HUES6 (cell line): ENCODE measurements around the gene GPATCH8.

Experiments used
- H3K27ac ChIP-seq: 2 replicates; pipeline ENCODE4 v1.7.0; 2013; ENCODE audit warnings: low read depth, mild to moderate bottlenecking, low read length, inconsistent platforms
- H3K27me3 ChIP-seq: 2 replicates; pipeline ENCODE4 v1.6.1; 2013; ENCODE audit warnings: low read length; ENCODE audit not compliant: control insufficient read depth, insufficient read depth
- H3K36me3 ChIP-seq: 2 replicates; pipeline ENCODE4 v1.6.1; 2013; ENCODE audit warnings: low read length; ENCODE audit not compliant: control insufficient read depth, insufficient read depth
- H3K4me1 ChIP-seq: 2 replicates; pipeline ENCODE4 v1.6.1; 2013; ENCODE audit warnings: low read length; ENCODE audit not compliant: control insufficient read depth, insufficient read depth
- H3K4me3 ChIP-seq: 2 replicates; pipeline ENCODE4 v1.5.1; 2013; ENCODE audit warnings: low read depth, low read length
- H3K9ac ChIP-seq: one replicate; pipeline ENCODE4 v1.6.1; 2013; ENCODE audit warnings: mild to moderate bottlenecking, low read length
- H3K9me3 ChIP-seq: 2 replicates; pipeline ENCODE4 v1.6.1; 2013; ENCODE audit warnings: low read depth, low read length; ENCODE audit not compliant: control insufficient read depth, insufficient read depth

GPATCH8 gene

DNA sequence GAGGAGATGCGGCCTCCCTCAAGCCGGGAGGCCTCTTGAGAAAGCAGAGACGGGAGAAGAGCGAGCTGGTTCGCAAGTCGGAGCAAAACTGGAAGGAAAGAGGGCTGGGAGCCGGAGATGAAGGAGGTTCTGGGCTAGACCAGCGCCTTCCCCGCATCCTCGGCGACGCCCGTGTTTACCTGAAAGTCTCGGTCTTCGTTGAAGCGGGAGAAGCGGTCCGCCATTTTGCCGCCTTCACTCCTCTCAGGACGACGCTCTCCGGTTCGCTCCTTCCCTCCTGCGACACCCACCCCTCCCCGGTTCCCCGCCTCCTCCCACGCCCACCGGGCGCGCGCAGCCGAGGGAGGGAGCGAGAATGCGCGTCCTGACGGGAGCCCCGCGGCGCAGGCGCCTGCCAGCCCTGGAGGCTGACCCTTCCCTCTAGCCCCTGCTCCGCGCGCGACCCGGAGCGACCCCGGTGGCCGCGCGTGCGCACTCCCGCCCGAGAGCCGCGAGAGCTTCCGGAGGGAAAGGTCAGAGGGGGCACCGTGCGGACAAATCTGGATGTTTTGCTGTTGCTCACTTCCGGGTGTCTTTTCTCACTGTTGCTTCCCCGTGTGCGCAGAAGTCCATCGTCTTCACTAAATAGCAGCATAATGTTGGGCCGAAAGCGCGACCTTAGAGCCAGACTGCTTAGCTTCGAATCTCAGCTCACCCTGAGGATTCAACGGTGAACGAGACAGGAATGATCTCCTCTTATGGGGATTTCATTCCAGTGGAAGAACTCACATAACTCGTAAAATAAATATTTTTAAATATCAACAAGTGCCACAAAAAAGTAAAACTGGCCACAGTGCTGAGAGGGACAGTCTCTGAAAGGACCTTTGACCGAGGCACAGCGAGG lies at the start of gene GPATCH8:
Gene GPATCH8 (minus strand): TSS at position 260 of the 883 bp plus-strand sequence. CDS start 36 bp downstream, at position 224.
- H3K9me3 ChIP-seq = no peaks in the 10 kb centered on the region
- H3K9ac ChIP-seq = peak within 1 kb of the TSS; percentile 92
- peak within 1 kb of the TSS; percentile 94 for H3K27ac ChIP-seq
- peaks cover 12% of the 10 kb centered on the region for H3K4me1 ChIP-seq
- H3K4me3 ChIP-seq = peak within 1 kb of the TSS; percentile 96
- no peaks in the 10 kb centered on the region for H3K27me3 ChIP-seq
- no peaks in the 10 kb centered on the region for H3K36me3 ChIP-seq

DNA sequence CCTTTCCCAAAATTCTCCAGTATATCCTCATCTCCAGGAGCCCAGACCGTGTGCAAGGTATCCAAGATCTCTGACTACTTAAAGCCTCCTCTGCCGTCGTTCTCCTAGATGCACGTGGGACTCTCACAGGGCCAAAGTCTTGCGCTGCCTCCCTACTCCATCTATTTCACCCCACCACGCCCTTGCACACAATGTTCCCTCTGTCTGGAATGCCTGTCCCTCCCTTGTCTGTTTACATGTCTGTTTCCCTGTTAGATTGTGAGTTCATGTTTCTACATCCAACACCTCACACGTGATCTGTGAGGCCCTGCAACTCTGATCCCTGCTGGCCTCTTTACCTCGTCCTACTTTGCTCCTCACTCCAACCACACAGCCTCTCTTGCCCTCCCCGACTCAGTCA lies 49.2 kb upstream of the GPATCH8 start:
- H3K9ac ChIP-seq = no peak overlapping the region
- peaks cover 49% of the 10 kb centered on the region for H3K27me3 ChIP-seq
- H3K4me3 ChIP-seq = no peak overlapping the region
- H3K4me1 ChIP-seq = peaks cover 41% of the 10 kb centered on the region
- H3K36me3 ChIP-seq = no peaks in the 10 kb centered on the region
- no peak overlapping the region for H3K27ac ChIP-seq
- H3K9me3 ChIP-seq = no peaks in the 10 kb centered on the region

DNA sequence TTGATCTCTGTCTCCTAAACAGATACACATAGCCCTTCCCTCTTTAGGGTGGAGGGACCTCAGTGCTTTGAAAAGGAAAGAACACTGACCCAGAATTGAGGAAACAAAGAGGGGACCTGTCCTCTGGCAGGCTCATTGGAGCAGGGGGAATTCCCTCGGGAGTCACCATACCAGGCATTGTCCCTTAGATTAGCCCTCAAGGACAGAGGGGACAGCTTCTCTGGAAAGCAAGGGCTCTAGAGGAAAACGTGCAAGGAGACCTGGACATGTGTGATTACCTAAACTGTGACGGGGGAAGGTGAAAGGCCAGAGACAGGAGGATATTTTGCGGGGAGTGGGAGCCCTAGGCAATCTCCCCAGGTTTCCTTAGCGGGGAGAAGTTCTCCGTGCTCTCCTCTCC lies 46.5 kb upstream of the GPATCH8 start:
- H3K9me3 ChIP-seq = 0 out of 2 replicates have a peak, but pooled peaks cover 2% of the 10 kb centered on the region
- H3K36me3 ChIP-seq = no peaks in the 10 kb centered on the region
- no peak overlapping the region for H3K9ac ChIP-seq
- H3K27me3 ChIP-seq = peaks cover 72% of the 10 kb centered on the region
- H3K4me3 ChIP-seq = no peak overlapping the region
- H3K27ac ChIP-seq = no peak overlapping the region
- H3K4me1 ChIP-seq = peaks cover 41% of the 10 kb centered on the region

DNA sequence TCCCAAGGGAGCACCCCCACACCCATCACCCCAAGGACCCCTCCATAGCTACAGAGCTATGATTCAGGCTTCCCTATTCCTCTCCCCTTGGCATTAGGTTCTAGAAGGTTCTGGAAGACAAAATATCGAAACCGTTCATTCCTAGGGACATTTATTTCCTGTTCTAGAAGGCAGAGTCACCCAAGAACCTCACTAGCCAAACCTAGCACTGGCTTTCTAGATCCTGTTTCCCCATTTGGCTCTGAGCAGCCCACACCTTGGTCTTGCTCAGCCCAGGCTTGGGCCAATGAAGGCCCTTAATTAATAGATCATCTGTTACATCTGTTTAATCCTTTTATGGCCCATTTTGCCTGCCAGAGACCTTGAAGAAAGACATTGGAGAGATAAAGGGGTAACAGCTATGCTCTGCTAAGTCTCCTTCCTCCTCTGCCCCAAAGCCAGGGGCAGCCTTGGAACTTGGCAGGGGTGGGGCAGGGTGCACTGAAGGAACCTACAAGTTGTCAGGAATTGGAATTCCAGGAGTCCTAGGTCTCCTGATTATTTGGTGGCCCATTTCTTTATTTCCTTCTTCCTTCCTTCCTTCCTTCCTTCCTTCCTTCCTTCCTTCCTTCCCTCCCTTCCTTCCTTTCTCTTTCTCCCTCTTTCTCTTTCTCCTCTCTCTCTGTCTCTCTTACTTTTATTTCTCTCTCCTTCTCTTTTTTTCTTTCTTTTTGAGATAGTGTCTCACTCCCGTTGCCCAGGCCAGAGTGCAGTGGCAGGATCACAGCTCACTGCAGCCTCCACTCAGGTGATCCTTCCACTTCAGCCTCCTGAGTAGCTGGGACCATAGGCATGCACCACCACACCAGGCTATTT lies 45.4 kb upstream of the GPATCH8 start:
- Histone ChIP-seq H3K36me3 (no peaks in the 10 kb centered on the region), H3K4me1 (peaks cover 52% of the 10 kb centered on the region)

DNA sequence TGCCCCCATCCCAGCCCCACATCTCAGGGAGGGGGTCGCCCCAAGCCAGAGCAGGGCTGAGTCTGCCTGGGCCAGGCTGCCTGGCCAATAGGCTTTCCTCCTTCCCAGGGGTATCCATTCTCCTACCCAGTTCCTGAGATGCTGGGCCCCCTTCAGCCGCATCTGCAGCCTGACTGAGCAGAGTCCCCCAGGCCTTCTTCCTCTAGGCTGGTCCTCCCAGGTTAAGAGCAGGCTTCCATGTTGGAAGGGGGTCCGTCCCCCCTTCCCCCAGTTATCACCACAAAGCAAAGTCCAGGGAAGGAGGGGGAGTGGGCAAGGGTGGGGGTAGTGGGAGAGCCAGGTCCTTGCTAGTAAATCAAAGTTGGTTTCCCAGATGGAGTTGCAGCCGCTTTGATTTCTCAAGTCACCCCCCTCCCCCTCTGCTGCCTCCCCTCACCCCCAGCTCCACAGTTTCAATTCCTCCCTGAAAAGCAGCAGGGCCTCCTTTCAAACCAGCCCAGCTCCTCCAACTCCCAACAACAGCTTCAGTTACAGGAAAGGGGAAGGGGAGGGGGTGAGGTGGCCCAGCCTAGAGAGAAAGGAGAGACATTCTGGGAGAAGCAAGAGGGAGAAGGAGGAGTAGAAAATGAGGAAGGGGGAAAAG lies 44.5 kb upstream of the GPATCH8 start:
- no peak overlapping the region for H3K4me3 ChIP-seq
- H3K4me1 ChIP-seq = peaks cover 58% of the 10 kb centered on the region
- H3K36me3 ChIP-seq = no peaks in the 10 kb centered on the region

More for the DNA sequence above, 45.4 kb upstream of the GPATCH8 start:
- Histone ChIP-seq H3K4me3 (no peak overlapping the region), H3K9ac (no peak overlapping the region), H3K27ac (no peak overlapping the region), H3K9me3 (0 out of 2 replicates have a peak, but pooled peaks cover 2% of the 10 kb centered on the region), H3K27me3 (peaks cover 83% of the 10 kb centered on the region)

DNA sequence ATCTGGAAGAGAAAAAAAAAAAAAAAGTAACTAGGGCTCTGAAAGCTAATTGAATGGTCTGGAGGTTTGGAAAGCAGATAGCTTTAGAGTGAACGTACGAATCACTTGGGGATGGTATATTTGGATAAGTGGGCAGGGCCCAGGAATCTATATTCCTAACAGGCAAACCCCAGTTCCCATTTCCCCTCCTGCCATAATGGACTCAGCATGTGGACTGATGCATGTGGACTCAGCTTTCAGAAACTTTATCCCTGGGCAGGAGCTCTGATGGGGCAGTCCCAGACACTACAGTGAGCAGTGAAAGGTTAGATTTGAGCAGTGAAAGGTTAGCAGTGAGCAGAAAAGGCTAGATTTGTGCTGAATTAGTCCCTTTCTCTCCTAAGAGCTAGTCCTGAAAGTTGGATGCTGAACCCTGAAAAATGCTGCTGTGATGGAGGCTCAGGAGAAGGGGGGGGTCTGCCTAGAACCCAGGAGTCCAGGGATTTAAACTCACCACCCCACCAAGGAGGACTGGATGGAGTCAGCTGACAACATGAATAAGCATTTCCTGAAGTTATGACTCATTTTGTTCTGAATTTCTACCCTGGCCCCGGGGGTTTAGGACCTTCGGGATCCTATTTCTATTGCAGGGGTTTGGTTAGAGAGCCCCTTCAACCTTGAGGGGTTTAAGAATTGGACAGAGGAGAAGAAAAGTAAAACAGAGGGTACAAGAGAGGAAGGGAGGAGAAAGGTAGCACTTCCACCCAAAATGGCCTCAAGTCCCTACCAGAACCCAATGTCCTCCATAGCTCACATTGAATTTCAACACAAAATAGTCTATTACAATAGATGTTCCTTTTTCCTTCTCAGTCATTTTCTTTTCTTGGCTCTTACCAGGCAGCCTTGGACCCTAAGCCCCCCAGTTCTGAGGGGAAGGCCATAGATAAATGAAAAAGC lies 43.7 kb upstream of the GPATCH8 start:
- Histone ChIP-seq H3K9ac (no peak overlapping the region), H3K36me3 (no peaks in the 10 kb centered on the region), H3K9me3 (0 out of 2 replicates have a peak, but pooled peaks cover 2% of the 10 kb centered on the region), H3K27ac (no peak overlapping the region; the same call in 1 of the 2 replicates), H3K27me3 (peaks cover 87% of the 10 kb centered on the region), H3K4me3 (no peak overlapping the region), H3K4me1 (peaks cover 66% of the 10 kb centered on the region)

More for the DNA sequence above, 44.5 kb upstream of the GPATCH8 start:
- Histone ChIP-seq H3K27ac (no peak overlapping the region; the same call in 1 of the 2 replicates), H3K9ac (no peak overlapping the region), H3K9me3 (0 out of 2 replicates have a peak, but pooled peaks cover 2% of the 10 kb centered on the region), H3K27me3 (peaks cover 87% of the 10 kb centered on the region)

DNA sequence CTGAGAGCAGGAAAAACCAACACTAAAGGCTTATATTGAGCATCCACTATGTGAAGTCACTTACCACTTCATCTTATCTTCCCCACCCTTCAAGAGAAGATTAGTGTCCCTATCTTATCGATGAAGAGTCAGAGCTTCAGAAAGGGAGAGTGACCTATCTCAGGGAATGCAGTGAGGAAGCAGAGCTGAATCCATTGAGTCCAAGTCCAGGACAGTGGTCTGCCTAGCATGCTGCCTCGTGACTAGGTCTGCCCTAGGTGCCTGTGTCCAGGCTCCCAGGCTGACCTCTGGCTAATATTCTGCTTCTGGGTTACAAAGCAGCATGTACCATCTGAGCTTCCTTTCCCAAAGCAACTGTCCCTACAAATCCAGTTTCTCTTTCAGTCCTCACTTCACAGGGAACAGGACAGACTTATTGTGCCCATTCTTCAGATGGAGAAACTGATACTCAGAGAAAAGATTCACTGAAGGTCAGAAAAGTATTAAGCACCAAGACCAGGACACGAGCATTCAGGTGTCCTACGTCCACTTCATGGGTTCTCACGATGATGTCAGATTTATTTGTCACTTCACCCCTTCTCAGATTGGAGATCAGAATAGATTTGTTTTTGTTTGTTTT lies 40.8 kb upstream of the GPATCH8 start:
- Histone ChIP-seq H3K27me3 (peaks cover 90% of the 10 kb centered on the region), H3K27ac (peak overlapping the region; percentile 63; the same call in 1 of the 2 replicates), H3K9ac (peak overlapping the region; percentile 71), H3K4me1 (peaks cover 71% of the 10 kb centered on the region), H3K36me3 (no peaks in the 10 kb centered on the region), H3K4me3 (peak overlapping the region; percentile 36), H3K9me3 (0 out of 2 replicates have a peak, but pooled peaks cover 2% of the 10 kb centered on the region)

DNA sequence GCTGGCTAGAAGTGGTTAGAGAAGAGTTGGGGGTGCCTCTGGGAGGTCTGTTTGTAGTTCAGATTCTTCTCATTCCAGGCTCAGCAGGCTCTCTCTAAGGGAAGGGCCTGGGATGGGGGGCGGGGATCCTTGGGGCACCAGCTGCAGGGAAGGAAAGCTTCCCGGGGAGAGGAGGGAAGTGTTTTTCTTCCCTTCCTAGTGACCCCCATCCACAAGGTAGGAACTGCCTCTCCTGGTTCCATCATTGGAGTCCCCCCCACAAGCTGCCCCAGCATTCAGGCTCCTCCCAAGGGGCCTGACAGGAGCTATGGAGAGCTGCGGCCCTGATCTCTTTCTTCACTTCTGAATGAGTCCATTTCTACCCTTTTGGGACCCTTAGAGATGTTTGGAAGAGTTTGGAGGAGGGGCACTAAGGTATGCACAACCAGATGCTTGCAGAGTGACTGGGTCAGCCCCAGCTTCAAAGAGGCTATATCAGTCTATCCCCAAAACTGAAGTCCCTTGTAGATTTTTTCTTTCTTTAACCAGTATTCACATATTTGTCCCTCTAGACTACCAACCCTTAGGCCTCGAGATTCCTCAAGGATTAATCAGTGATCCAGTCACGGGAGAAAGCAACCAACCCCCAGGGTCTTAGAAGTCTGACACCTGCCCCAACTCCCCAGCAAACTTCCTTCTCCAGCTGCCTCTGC lies 40.2 kb upstream of the GPATCH8 start:
- H3K36me3 ChIP-seq = no peaks in the 10 kb centered on the region
- peak overlapping the region; percentile 71 for H3K9ac ChIP-seq
- H3K9me3 ChIP-seq = 0 out of 2 replicates have a peak, but pooled peaks cover 2% of the 10 kb centered on the region
- H3K27ac ChIP-seq = peak overlapping the region; percentile 63; the same call in 1 of the 2 replicates
- peaks cover 90% of the 10 kb centered on the region for H3K27me3 ChIP-seq
- peak overlapping the region; percentile 36 for H3K4me3 ChIP-seq
- peaks cover 65% of the 10 kb centered on the region for H3K4me1 ChIP-seq

DNA sequence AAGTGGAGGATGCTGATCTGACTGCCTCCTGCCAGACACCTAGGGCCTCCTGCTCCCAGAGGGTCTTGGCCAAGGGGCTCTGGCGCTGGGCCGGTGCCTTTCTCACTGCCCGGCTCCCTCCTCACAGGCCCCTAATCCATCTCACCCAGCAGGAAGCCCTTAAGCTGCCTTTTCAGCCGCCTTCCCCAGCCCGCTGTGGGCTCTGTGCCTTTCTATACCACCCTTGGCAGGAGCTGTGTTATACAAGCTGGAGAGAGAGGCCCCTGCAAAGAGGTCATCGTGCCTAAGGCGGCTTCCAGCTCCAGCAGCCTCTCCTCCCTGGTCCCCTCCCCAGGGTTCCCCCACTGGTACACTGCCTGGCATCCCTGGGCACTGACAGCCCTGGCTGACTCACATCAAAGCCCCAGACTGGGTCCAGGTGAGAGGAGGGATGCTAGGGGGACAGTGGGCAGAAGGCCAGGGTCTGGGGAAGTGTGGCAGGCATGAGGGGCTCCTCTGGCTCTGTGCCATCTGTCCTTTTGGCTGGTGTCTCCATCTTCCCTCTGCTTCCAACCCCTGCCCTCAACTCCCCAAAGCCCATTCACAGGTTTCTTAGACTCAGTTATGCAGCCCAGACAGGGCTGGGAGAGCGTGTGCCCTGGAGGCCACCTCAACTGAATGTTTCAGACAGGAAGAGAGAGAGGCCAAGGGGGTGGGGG lies 38.8 kb upstream of the GPATCH8 start:
- Histone ChIP-seq H3K9me3 (0 out of 2 replicates have a peak, but pooled peaks cover 2% of the 10 kb centered on the region), H3K4me3 (peak overlapping the region; percentile 42), H3K36me3 (no peaks in the 10 kb centered on the region), H3K4me1 (peaks cover 53% of the 10 kb centered on the region), H3K27ac (no peak overlapping the region), H3K9ac (peak overlapping the region; percentile 57), H3K27me3 (peaks cover 92% of the 10 kb centered on the region)
